Psoas muscle (tissue), 8 donors: Measurements from ENCODE around the gene BTBD9. TPM values are rescaled to one million over a fixed set of nuclear protein-coding genes. Genes with fewer than 3 reads are reported as not detected.

Experiments
- ATAC-seq, 4 donors: fragments of 200-7000 bp; cut with Tn5 transposase; one replicate each; pipeline ENCODE4 v1.9.1; 2020; ENCODE audit warnings: moderate library complexity in 3 of 4, mild to moderate bottlenecking in 2 of 4
- DNase-seq, 2 donors: peaks; one replicate each; pipeline ENCODE4 v3.0.0-alpha.2; 2020
- H3K27ac ChIP-seq: fragments of 200-600 bp; one replicate; pipeline ENCODE4 v1.8.0; 2022
- H3K27me3 ChIP-seq, 3 donors: fragments of 200-600 bp in 1 of 3; one replicate each; pipeline versions ENCODE4 v1.6.1 to v1.8.0; 2013 to 2022; ENCODE audit warnings: low read length in 2 of 3, mild to moderate bottlenecking in 2 of 3, moderate library complexity in 1 of 3; ENCODE audit not compliant: insufficient read depth in 3 of 3
- H3K36me3 ChIP-seq, 2 donors: fragments of 200-600 bp in 1 of 2; one replicate each; pipeline versions ENCODE4 v1.6.1 to v1.8.0; 2013 to 2022; ENCODE audit warnings: low read depth in 1 of 2, mild to moderate bottlenecking in 1 of 2, moderate library complexity in 1 of 2; ENCODE audit not compliant: insufficient read depth in 1 of 2
- H3K4me1 ChIP-seq: fragments of 200-600 bp; one replicate; pipeline ENCODE4 v1.8.0; 2022
- H3K4me3 ChIP-seq: fragments of 200-600 bp; one replicate; pipeline ENCODE4 v1.8.0; 2022; ENCODE audit warnings: mild to moderate bottlenecking
- H3K9me3 ChIP-seq: fragments of 200-600 bp; one replicate; pipeline ENCODE4 v1.8.0; 2022
- CTCF ChIP-seq: fragments of 200-600 bp; IDR thresholded peaks from one replicate; pipeline ENCODE4 v1.8.0; 2022; ENCODE audit warnings: antibody characterized with exemption
- WGBS, 3 donors: extraction: QIAGEN DNeasy Blood & Tissue Kit; methylation state at CpG; one replicate each; pipeline versions ENCODE4 v1.1.6 to v1.1.7; 2013; 5-methylcytosine and 5-hydroxymethylcytosine counted together
- intact Hi-C, 2 donors: fragments of 100-400 bp; cut with DNase I; formaldehyde crosslinking; loops; one replicate each; pipeline versions ENCODE4 v1.11.0 to v1.14.2; 2022
- polyA plus RNA-seq, 3 donors: library from polyadenylated mRNA; stranded (reverse); fragments of 200-250 nt; gene quantifications; one replicate each; pipeline ENCODE4 v1.2.3, GENCODE V29; 2013
- total RNA-seq, 4 donors: library from RNA; stranded (reverse); fragmentation: NEBNext Ultra II Directional in 2 of 4; extraction: Animal tissue kit (Norgen Biotek cat#: 25700) in 2 of 4; gene quantifications; one replicate each; pipeline versions ENCODE4 v1.2.1 to v1.2.4, GENCODE V29; 2021 to 2023
- donor health status: healthy with polysubstance abuse.
- donor health status: DM: no; HTN: no; CAD: no; lungs with moderate emphysema.
- donor health status: Bipolar disorder and iron deficiency.
- donor health status: healthy.
- donor health status: DM: yes; HTN: yes; CAD: no.
- donor health status: DM: no; HTN: no; CAD: no.
- donor health status: DM: no; HTN: no; CAD: no.
- donor health status: DM: yes; HTN: yes; CAD: no.

Gene BTBD9
- total and polyA plus RNA-seq, 7 donors, result 2.3 to 10.9 (median 8.4) TPM

- no peak for ATAC-seq
These were observed 488.9 kb downstream of the BTBD9 start for GRCh38 chr6:38150681-38151296.

GRCh38 chr6:38150021-38150420, 489.7 kb downstream of the BTBD9 start:
- Histone ChIP-seq H3K27ac (no peak overlapping the region), H3K4me3 (no peak overlapping the region), H3K27me3 (no peaks in the 10 kb centered on the region), H3K4me1 (no peaks in the 10 kb centered on the region), H3K9me3 (no peaks in the 10 kb centered on the region), H3K36me3 (peaks cover 0 to 16% of the 10 kb centered on the region in 2 donors)
- no peak for ATAC-seq
- no peak for DNase-seq
- WGBS, 3 donors, result 93 to 99% (median 95%) methylated on average over 3 of the region's 3 CpGs
- TF ChIP-seq CTCF, result no peak
- intact Hi-C loops, result no loop called here

More at GRCh38 chr6:38150681-38151296, 488.9 kb downstream of the BTBD9 start:
- no peak overlapping the region for H3K4me3 ChIP-seq
- no peaks in the 10 kb centered on the region for H3K9me3 ChIP-seq
- no peaks in the 10 kb centered on the region for H3K27me3 ChIP-seq
- intact Hi-C loops, result no loop called here
- no peaks in the 10 kb centered on the region for H3K4me1 ChIP-seq
- H3K27ac ChIP-seq, result no peak overlapping the region
- peaks cover 0 to 16% of the 10 kb centered on the region in 2 donors for H3K36me3 ChIP-seq
- TF ChIP-seq CTCF, result no peak
- no peak for DNase-seq
- WGBS, 3 donors, result 78 to 82% (median 80%) methylated on average over 10 to 11 of the region's 11 CpGs

GRCh38 chr6:38149531-38149930, 490.2 kb downstream of the BTBD9 start:
- 90 to 95% (median 94%) methylated on average over 2 of the region's 2 CpGs for WGBS, 3 donors
- Histone ChIP-seq H3K36me3 (peaks cover 0 to 16% of the 10 kb centered on the region in 2 donors), H3K4me3 (no peak overlapping the region), H3K27me3 (no peaks in the 10 kb centered on the region), H3K4me1 (no peaks in the 10 kb centered on the region), H3K9me3 (no peaks in the 10 kb centered on the region), H3K27ac (no peak overlapping the region)
- intact Hi-C loops, result no loop called here
- TF ChIP-seq CTCF, result no peak
- DNase-seq (no peak), ATAC-seq (no peak)

GRCh38 chr6:38148606-38149005, 491.1 kb downstream of the BTBD9 start:
- H3K27ac ChIP-seq, result no peak overlapping the region
- peaks cover 0 to 16% of the 10 kb centered on the region in 2 donors for H3K36me3 ChIP-seq
- ATAC-seq (no peak), DNase-seq (no peak)
- no peaks in the 10 kb centered on the region for H3K4me1 ChIP-seq
- no peaks in the 10 kb centered on the region for H3K9me3 ChIP-seq
- no peak for TF ChIP-seq CTCF
- 84 to 89% (median 86%) methylated on average over 2 of the region's 2 CpGs for WGBS, 3 donors
- no peaks in the 10 kb centered on the region for H3K27me3 ChIP-seq
- H3K4me3 ChIP-seq, result no peak overlapping the region
- intact Hi-C loops, result no loop called here

GRCh38 chr6:38146734-38147027, 493.0 kb downstream of the BTBD9 start:
- no peak overlapping the region for H3K27ac ChIP-seq
- no peaks in the 10 kb centered on the region for H3K4me1 ChIP-seq
- intact Hi-C loops, result no loop called here
- no peak overlapping the region for H3K4me3 ChIP-seq
- WGBS, 3 donors, result 84 to 97% (median 90%) methylated on average over 1 of the region's 1 CpG
- no peaks in the 10 kb centered on the region for H3K9me3 ChIP-seq
- ATAC-seq (no peak), DNase-seq (no peak)
- no peaks in the 10 kb centered on the region for H3K27me3 ChIP-seq
- TF ChIP-seq CTCF, result no peak
- peaks cover 0 to 5% of the 10 kb centered on the region in 2 donors for H3K36me3 ChIP-seq
